Loucy (cell line): Measurements from ENCODE around the gene LCTL.

Experiments used
- H2AFZ ChIP-seq: fragments of 200-600 bp; sonication (generic); 2 replicates; pipeline ENCODE4 v1.6.0; 2016; ENCODE audit warnings: antibody characterized with exemption, mild to moderate bottlenecking, low read length, moderate library complexity
- H3F3A ChIP-seq: fragments of 200-600 bp; 2 replicates; pipeline ENCODE4 v1.6.0; 2016; ENCODE audit warnings: antibody characterized with exemption, low read depth, mild to moderate bottlenecking
- H3K27me3 ChIP-seq: fragments of 200-600 bp; sonication (generic); 2 replicates; pipeline ENCODE4 v1.6.1; 2014; ENCODE audit warnings: low read length, mild to moderate bottlenecking; ENCODE audit not compliant: insufficient read depth, poor library complexity, severe bottlenecking
- H3K36me3 ChIP-seq: fragments of 200-600 bp; sonication (generic); 2 replicates; pipeline ENCODE4 v1.6.1; 2016; ENCODE audit warnings: low read length; ENCODE audit not compliant: insufficient read depth
- H3K4me1 ChIP-seq: fragments of 200-600 bp; sonication (generic); 2 replicates; pipeline ENCODE4 v1.5.1; 2014; ENCODE audit warnings: low read length, mild to moderate bottlenecking; ENCODE audit not compliant: insufficient read depth, poor library complexity, severe bottlenecking
- H3K4me2 ChIP-seq: fragments of 200-600 bp; sonication (generic); 2 replicates; pipeline ENCODE4 v1.6.0; 2014; ENCODE audit warnings: antibody characterized with exemption, low read length, low read depth, mild to moderate bottlenecking; ENCODE audit not compliant: poor library complexity, severe bottlenecking
- H3K4me3 ChIP-seq: fragments of 200-600 bp; sonication (generic); 2 replicates; pipeline ENCODE4 v1.5.1; 2014; ENCODE audit warnings: low read length, mild to moderate bottlenecking, mixed read lengths; ENCODE audit not compliant: poor library complexity, severe bottlenecking
- H3K79me2 ChIP-seq: fragments of 200-600 bp; sonication (generic); 2 replicates; pipeline ENCODE4 v1.6.1; 2014; ENCODE audit warnings: low read length; ENCODE audit not compliant: insufficient read depth
- H3K9ac ChIP-seq: fragments of 200-600 bp; sonication (generic); 2 replicates; pipeline ENCODE4 v1.6.0; 2014; ENCODE audit warnings: mild to moderate bottlenecking, low read depth, low read length, moderate library complexity; ENCODE audit not compliant: poor library complexity, severe bottlenecking
- H3K9me2 ChIP-seq: fragments of 200-600 bp; sonication (generic); replicated peaks from 2 replicates; pipeline ENCODE4 v1.6.1; 2016; ENCODE audit warnings: low read depth, low read length, mixed read lengths
- H3K9me3 ChIP-seq: fragments of 200-600 bp; sonication (generic); 2 replicates; pipeline ENCODE4 v1.6.1; 2014; ENCODE audit warnings: mild to moderate bottlenecking, antibody characterized with exemption, low read length, low read depth; ENCODE audit not compliant: insufficient read depth
- H4K20me1 ChIP-seq: fragments of 200-600 bp; sonication (generic); 2 replicates; pipeline ENCODE4 v1.6.0; 2014; ENCODE audit warnings: antibody characterized with exemption, low read length, mild to moderate bottlenecking; ENCODE audit not compliant: insufficient read depth, poor library complexity, severe bottlenecking
- CTCF ChIP-seq: fragments of 200-600 bp; sonication (generic); conservative IDR thresholded peaks from 2 replicates; pipeline ENCODE4 v1.5.1; 2014; ENCODE audit warnings: mild to moderate bottlenecking, antibody characterized with exemption, low read length
- EZH2phosphoT487 ChIP-seq: fragments of 200-600 bp; IDR thresholded peaks from 2 replicates; pipeline ENCODE4 v1.6.1; 2018; ENCODE audit warnings: antibody characterized with exemption, mild to moderate bottlenecking, moderate library complexity, borderline replicate concordance

The LCTL gene

GRCh38 chr15:66514586-66514985 is 51.2 kb downstream of the LCTL start:
- TF ChIP-seq CTCF (no peak), EZH2phosphoT487 (no peak)
- Histone ChIP-seq H3K36me3 (peaks cover 4% of the 10 kb centered on the region; the same call in 1 of the 2 replicates), H3K9me2 (no peaks in the 10 kb centered on the region), H3K4me3 (no peak overlapping the region), H3K4me2 (no peak overlapping the region), H2AFZ (no peak overlapping the region), H3K27me3 (no peaks in the 10 kb centered on the region), H4K20me1 (no peaks in the 10 kb centered on the region), H3F3A (no peaks in the 10 kb centered on the region), H3K4me1 (no peaks in the 10 kb centered on the region), H3K79me2 (no peaks in the 10 kb centered on the region), H3K9ac (no peak overlapping the region), H3K9me3 (no peaks in the 10 kb centered on the region)

GRCh38 chr15:66508293-66508883 is 57.4 kb downstream of the LCTL start:
- Histone ChIP-seq H3K4me2 (peak overlapping the region; percentile 67), H3K4me3 (peak overlapping the region; percentile 42), H3K4me1 (peaks cover 35% of the 10 kb centered on the region), H3K9ac (peak overlapping the region; percentile 51), H4K20me1 (peaks cover 12% of the 10 kb centered on the region), H3K36me3 (no peaks in the 10 kb centered on the region), H3F3A (no peaks in the 10 kb centered on the region), H3K9me3 (no peaks in the 10 kb centered on the region), H2AFZ (peak overlapping the region; percentile 30; the same call in 1 of the 2 replicates), H3K79me2 (peaks cover 48% of the 10 kb centered on the region), H3K27me3 (peaks cover 7% of the 10 kb centered on the region), H3K9me2 (no peaks in the 10 kb centered on the region)
- TF ChIP-seq EZH2phosphoT487 = no peak
- no peak for TF ChIP-seq CTCF

GRCh38 chr15:66505818-66506217 is 60.0 kb downstream of the LCTL start:
- peaks cover 25% of the 10 kb centered on the region for H3K36me3 ChIP-seq
- peaks cover 54% of the 10 kb centered on the region for H3K4me1 ChIP-seq
- H3K79me2 ChIP-seq = peaks cover 74% of the 10 kb centered on the region
- peaks cover 37% of the 10 kb centered on the region for H4K20me1 ChIP-seq
- H3K9me3 ChIP-seq = no peaks in the 10 kb centered on the region
- peak overlapping the region; percentile 99 for H3K4me3 ChIP-seq
- peak overlapping the region; percentile 97 for H3K9ac ChIP-seq
- H2AFZ ChIP-seq = peak overlapping the region; percentile 98; the same call in 1 of the 2 replicates
- peaks cover 10% of the 10 kb centered on the region; the same call in 1 of the 2 replicates for H3F3A ChIP-seq
- H3K4me2 ChIP-seq = peak overlapping the region; percentile 88
- H3K27me3 ChIP-seq = peaks cover 7% of the 10 kb centered on the region
- no peaks in the 10 kb centered on the region for H3K9me2 ChIP-seq
- TF ChIP-seq CTCF (no peak), EZH2phosphoT487 (no peak)
